AG04450 (cell line): Measurements from ENCODE around the gene BET1. TPM values are rescaled to one million over a fixed set of nuclear protein-coding genes. Genes with fewer than 3 reads are reported as not detected.

Experiments used
- CTCF ChIA-PET: fragments of 300-600, 350-600 bp; formaldehyde crosslinking; extraction: SDS; loops from one replicate; lab custom pipeline; 2022; ENCODE audit warnings: antibody characterized with exemption, inconsistent platforms; lab: Charles Lee
- POLR2A ChIA-PET: fragments of 350-600 bp; formaldehyde crosslinking; extraction: SDS; loops from one replicate; lab custom pipeline; 2021; ENCODE audit warnings: antibody characterized with exemption, inconsistent platforms; lab: Yijun Ruan, JAX
- DNase-seq: peaks from one replicate; pipeline ENCODE4 v3.0.0-alpha.2; 2011; ENCODE audit warnings: low read depth, low spot score
- H3K27ac ChIP-seq: one replicate; pipeline ENCODE4 v1.5.1; 2012; ENCODE audit warnings: low read depth, low read length, control low read depth
- H3K27me3 ChIP-seq: one replicate; pipeline ENCODE4 v1.6.0; 2012; ENCODE audit warnings: low read length; ENCODE audit not compliant: control insufficient read depth, insufficient read depth
- H3K4me3 ChIP-seq: 2 replicates; pipeline ENCODE4 v1.5.1; 2011; ENCODE audit warnings: mild to moderate bottlenecking, low read depth, low read length, control low read depth
- H3K9me3 ChIP-seq: 2 replicates; pipeline ENCODE4 v1.5.1; 2012; ENCODE audit warnings: low read length; ENCODE audit not compliant: control insufficient read depth, insufficient read depth
- polyA plus RNA-seq: library from polyadenylated mRNA; depleted of rRNA; stranded (reverse); fragments of >200 nt; gene quantifications from 2 replicates; pipeline ENCODE4 v1.2.3, GENCODE V29; 2011
- TF ChIP-seq, protein P1 (sequence below): IDR thresholded peaks from 2 replicates; pipeline ENCODE4 v1.5.1; 2011; ENCODE audit warnings: low read depth, low read length, control low read depth, inconsistent platforms

Gene BET1
- polyA plus RNA-seq, 1 experiment, result 53.9 TPM

DNA sequence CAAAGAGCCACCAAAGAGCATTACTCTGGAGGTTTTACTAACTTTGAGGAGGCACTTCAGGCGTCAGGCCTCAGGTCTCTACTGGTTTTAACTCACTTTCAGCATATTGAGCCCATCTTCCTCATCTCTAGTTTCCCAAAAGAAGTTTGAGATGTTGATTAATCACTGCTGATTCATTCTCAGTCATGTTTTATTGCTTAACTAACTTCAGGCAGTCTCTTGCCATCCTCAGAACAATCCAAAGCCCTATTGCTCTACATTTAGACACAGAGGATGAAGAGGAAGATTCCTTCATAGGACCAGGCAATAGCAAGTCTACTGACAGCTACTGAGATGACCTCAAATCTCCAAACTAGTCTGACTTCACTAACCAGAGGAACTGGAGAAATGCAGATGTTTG is 39.1 kb upstream of the BET1 start:
- Histone ChIP-seq H3K27me3 (peaks cover 3% of the 10 kb centered on the region), H3K4me3 (no peak overlapping the region), H3K27ac (no peak overlapping the region), H3K9me3 (no peaks in the 10 kb centered on the region)
- TF ChIP-seq, protein P1, sequence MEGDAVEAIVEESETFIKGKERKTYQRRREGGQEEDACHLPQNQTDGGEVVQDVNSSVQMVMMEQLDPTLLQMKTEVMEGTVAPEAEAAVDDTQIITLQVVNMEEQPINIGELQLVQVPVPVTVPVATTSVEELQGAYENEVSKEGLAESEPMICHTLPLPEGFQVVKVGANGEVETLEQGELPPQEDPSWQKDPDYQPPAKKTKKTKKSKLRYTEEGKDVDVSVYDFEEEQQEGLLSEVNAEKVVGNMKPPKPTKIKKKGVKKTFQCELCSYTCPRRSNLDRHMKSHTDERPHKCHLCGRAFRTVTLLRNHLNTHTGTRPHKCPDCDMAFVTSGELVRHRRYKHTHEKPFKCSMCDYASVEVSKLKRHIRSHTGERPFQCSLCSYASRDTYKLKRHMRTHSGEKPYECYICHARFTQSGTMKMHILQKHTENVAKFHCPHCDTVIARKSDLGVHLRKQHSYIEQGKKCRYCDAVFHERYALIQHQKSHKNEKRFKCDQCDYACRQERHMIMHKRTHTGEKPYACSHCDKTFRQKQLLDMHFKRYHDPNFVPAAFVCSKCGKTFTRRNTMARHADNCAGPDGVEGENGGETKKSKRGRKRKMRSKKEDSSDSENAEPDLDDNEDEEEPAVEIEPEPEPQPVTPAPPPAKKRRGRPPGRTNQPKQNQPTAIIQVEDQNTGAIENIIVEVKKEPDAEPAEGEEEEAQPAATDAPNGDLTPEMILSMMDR, result no peak
- ChIA-PET POLR2A (no interaction called here), CTCF (no interaction called here)
- DNase-seq, result no peak

DNA sequence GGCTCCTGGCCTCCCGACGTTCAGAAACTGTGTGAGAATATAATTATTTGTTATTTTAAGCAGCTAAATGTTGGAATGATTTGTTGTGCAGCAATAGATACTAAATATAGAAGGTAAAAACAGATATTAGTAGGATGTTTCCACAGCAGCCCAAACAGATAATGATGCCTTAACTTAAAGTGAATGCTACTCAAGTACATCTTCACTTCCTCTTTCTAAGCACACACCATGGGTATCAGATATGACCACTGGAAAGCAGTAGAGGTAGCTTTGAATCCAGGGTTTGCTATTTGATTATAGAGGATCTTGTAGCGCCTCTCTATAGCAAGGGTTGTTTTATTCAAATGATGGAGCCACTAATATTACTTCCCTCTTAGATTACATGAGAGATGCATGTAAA is 38.2 kb upstream of the BET1 start:
- DNase-seq, result no peak
- TF ChIP-seq, protein P1, result no peak
- H3K27me3 ChIP-seq, result peaks cover 7% of the 10 kb centered on the region
- CTCF ChIA-PET, result no interaction called here
- H3K9me3 ChIP-seq, result no peaks in the 10 kb centered on the region
- no peak overlapping the region for H3K4me3 ChIP-seq
- H3K27ac ChIP-seq, result no peak overlapping the region
- POLR2A ChIA-PET, result no interaction called here

DNA sequence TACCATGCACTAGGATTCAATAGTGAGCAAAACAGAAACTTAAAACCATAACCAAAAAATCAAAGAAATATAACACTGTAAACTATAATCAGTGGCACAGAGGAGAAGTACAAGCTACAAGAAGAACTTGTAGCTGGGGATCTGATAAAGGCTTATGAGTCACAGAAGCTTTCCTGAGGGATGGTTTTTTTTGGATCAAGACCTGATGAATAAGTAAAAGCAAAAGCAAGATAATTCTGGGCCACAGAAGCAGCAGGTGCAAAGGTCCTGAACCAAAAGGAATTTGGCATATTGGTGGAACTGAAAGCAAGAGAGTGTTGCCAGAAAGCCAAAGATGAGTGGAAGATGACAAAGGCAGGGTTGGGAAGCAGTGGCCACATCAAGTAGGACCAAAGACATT is 37.4 kb upstream of the BET1 start:
- DNase-seq, result no peak
- Histone ChIP-seq H3K9me3 (no peaks in the 10 kb centered on the region), H3K4me3 (no peak overlapping the region), H3K27ac (no peak overlapping the region), H3K27me3 (peaks cover 12% of the 10 kb centered on the region)
- CTCF ChIA-PET, result no interaction called here
- POLR2A ChIA-PET, result no interaction called here
- TF ChIP-seq, protein P1, result no peak

DNA sequence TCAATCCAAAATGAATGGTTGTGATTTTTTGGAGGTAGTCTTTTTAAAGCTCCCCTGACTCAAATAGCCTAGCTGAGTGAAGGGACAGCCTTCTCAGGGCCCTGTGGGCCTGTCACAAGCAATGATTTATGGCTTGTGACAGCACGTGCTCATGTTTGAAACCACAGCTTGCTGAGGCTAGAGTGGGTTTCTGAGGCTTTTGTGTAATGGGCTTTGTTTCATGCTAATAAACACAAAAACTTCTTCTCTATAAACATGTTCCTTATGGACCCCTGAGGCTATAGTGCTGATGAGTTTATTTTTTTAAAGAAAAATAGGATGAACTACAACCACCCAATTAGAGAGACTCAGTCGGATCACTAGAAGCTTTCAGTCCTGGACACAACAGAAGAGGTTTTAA is 36.1 kb upstream of the BET1 start:
- TF ChIP-seq, protein P1, result no peak
- Histone ChIP-seq H3K9me3 (no peaks in the 10 kb centered on the region), H3K4me3 (no peak overlapping the region), H3K27me3 (peaks cover 12% of the 10 kb centered on the region), H3K27ac (no peak overlapping the region)
- ChIA-PET CTCF (interaction anchor here (1.4 kb wide), 1 partner anchor 241 kb away, joined by 3 read pairs; no protein-coding TSS in a partner anchor), POLR2A (no interaction called here)
- DNase-seq, result no peak

DNA sequence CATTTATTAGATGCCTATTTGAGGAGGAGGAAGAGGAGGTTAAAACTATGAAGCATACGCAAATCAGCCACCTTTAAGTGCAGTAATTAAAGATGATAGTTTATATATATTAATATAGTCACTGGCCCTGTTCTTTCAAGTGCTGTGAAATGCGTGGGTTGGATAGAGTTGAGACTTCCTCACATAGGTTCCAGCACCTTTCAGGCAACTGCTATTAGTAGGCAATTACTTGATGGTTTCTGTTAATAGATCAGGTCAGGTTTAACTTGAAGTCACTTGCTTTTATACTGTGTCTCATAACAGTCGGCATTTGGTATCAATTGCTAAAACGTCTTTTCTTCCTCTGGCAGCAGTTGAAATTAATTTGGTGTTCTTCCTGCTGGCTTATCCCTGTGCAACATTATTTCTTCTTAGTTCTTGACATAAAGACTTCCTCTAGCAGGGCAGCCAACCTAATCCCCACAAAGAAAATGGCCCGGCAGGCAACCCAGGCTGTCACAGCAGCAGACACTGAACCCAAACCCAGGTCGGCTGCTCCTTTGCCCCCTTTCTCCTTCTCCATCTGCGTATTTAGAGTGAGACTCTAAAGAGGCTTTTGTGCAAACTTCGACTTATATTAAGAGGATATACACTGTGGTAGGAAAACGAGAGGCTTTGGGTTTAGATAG is 35.3 kb upstream of the BET1 start:
- H3K27me3 ChIP-seq, result peaks cover 12% of the 10 kb centered on the region
- POLR2A ChIA-PET, result no interaction called here
- CTCF ChIA-PET, result interaction anchor here (1.4 kb wide), 1 partner anchor 240 kb away, joined by 3 read pairs; no protein-coding TSS in a partner anchor
- H3K4me3 ChIP-seq, result no peak overlapping the region
- no peak overlapping the region for H3K27ac ChIP-seq
- DNase-seq, result no peak
- no peaks in the 10 kb centered on the region for H3K9me3 ChIP-seq
- TF ChIP-seq, protein P1, result no peak
